GM18508 (cell line): ENCODE measurements around the gene SKAP1.
A peak's percentile ranks its signal among the peaks of the same experiment; 100 is the strongest.
"Not testable (repeated sequence)": the region's sequence is repeated elsewhere in the genome, so short reads cannot be mapped to it uniquely, and the experiment has no call there.

ENCODE experiments used
- ATAC-seq: cut with Tn5 transposase; IDR thresholded peaks from one replicate; pipeline ENCODE4 v1.9.1; 2021; ENCODE audit warnings: moderate number of reproducible peaks; ENCODE audit not compliant: insufficient read depth, unreplicated experiment

The SKAP1 gene

GRCh38 chr17:48451489-48451888 is 21.5 kb upstream of the SKAP1 start:
- ATAC-seq: no peak

- not testable (repeated sequence) for ATAC-seq
Measured at GRCh38 chr17:48449335-48449734, 19.3 kb upstream of the SKAP1 start.

GRCh38 chr17:48445248-48445620 is 15.2 kb upstream of the SKAP1 start:
- no peak for ATAC-seq

GRCh38 chr17:48444516-48445247 is 14.7 kb upstream of the SKAP1 start:
- ATAC-seq: no peak

- no peak for ATAC-seq
Measured at GRCh38 chr17:48443712-48444111, 13.7 kb upstream of the SKAP1 start.

GRCh38 chr17:48442819-48443218 is 12.8 kb upstream of the SKAP1 start:
- no peak for ATAC-seq

- no peak for ATAC-seq
Measured at GRCh38 chr17:48441862-48442261, 11.8 kb upstream of the SKAP1 start.

GRCh38 chr17:48441231-48441711 is 11.3 kb upstream of the SKAP1 start:
- ATAC-seq: peak; percentile 43

- ATAC-seq: no peak
Measured at GRCh38 chr17:48440669-48441068, 10.7 kb upstream of the SKAP1 start.

- ATAC-seq: no peak
Measured at GRCh38 chr17:48439875-48440505, 10.0 kb upstream of the SKAP1 start.

- no peak for ATAC-seq
Measured at GRCh38 chr17:48439110-48439850, 9.3 kb upstream of the SKAP1 start.

GRCh38 chr17:48438516-48439061 is 8.6 kb upstream of the SKAP1 start:
- no peak for ATAC-seq

- ATAC-seq: no peak
Measured at GRCh38 chr17:48433896-48434295, 3.9 kb upstream of the SKAP1 start.

- no peak for ATAC-seq
Measured at GRCh38 chr17:48432820-48433775, 3.1 kb upstream of the SKAP1 start.

GRCh38 chr17:48429156-48429555 is 858 bp downstream of the SKAP1 start:
- no peak for ATAC-seq

- ATAC-seq: no peak
Measured at GRCh38 chr17:48427598-48427997, 2.4 kb downstream of the SKAP1 start.

- ATAC-seq: no peak
Measured at GRCh38 chr17:48426761-48427500, 3.1 kb downstream of the SKAP1 start.

GRCh38 chr17:48426019-48426665 is 3.9 kb downstream of the SKAP1 start:
- ATAC-seq: no peak

GRCh38 chr17:48422060-48422459 is 8.0 kb downstream of the SKAP1 start:
- ATAC-seq: not testable (repeated sequence)
